K562 treated with DMSO at 1 percent for 4 hours (cell line): ENCODE results near the gene OTOF. TPM values are rescaled to one million over a fixed set of nuclear protein-coding genes. Genes with fewer than 3 reads are reported as not detected.

Experiments
- total RNA-seq: library from RNA; unstranded; fragments of 300-600 nt; gene quantifications from 2 replicates; pipeline ENCODE4 v1.2.3, GENCODE V29; 2022; ENCODE audit not compliant: insufficient read depth

Gene OTOF
- total RNA-seq: not detected in 2 replicates

DNA sequence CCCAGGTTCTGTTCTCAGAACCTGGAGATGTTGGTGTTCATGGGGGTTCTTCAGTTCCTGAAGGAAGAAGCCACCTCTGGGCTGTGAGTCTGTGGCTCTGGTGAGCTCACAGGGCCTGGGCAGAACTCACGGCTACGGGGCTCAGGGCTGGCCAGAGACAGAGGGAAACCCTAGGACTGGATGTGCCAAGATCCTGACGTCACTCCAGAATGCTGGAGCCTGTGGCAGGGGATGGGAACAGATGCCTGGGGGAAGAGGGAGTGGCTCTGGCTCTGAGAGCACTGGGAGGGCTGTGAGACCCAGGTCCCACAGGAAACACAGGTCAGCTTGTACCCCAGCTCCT, at the start of gene OTOF:
TSS of gene OTOF (minus strand) at position 214 of the 343 bp plus-strand sequence.

Other genes starting within 250 kb of the OTOF start
- 232 and 253 TPM in 2 replicates for gene HADHA, start 233.5 kb downstream of the OTOF start, total RNA-seq
- gene HADHB, start 233.2 kb downstream of the OTOF start, total RNA-seq: 82.1 and 82.2 TPM in 2 replicates
- 5.2 and 7.1 TPM in 2 replicates for gene SELENOI, start 132.0 kb downstream of the OTOF start, total RNA-seq
- not detected in 2 replicates for gene ADGRF3, start 131.3 kb downstream of the OTOF start, total RNA-seq
- gene DRC1, start 76.2 kb downstream of the OTOF start, total RNA-seq: not detected in 2 replicates
- not detected in 2 replicates for gene CIB4, start 163.2 kb upstream of the OTOF start, total RNA-seq
- not detected in 2 replicates for gene KCNK3, start 214.6 kb upstream of the OTOF start, total RNA-seq